Effector memory CD4-positive, alpha-beta T cell (primary cell): Measurements from ENCODE around the gene ASIC2.

ENCODE experiments used
- DNase-seq, 3 donors: peaks; one replicate each; pipeline ENCODE4 v3.0.0-alpha.2; 2020
- H3K27ac ChIP-seq: 2 replicates; pipeline ENCODE4 v1.7.0; 2013; ENCODE audit warnings: mild to moderate bottlenecking, low read length, moderate library complexity; ENCODE audit not compliant: insufficient read depth, poor library complexity, severe bottlenecking
- H3K27me3 ChIP-seq: replicated peaks from 2 replicates; pipeline ENCODE4 v1.7.0; 2013; ENCODE audit warnings: mild to moderate bottlenecking, low read length; ENCODE audit not compliant: insufficient read depth, control insufficient read depth, poor library complexity, severe bottlenecking
- H3K36me3 ChIP-seq: 2 replicates; pipeline ENCODE4 v1.7.0; 2013; ENCODE audit warnings: mild to moderate bottlenecking, low read length, moderate library complexity; ENCODE audit not compliant: control insufficient read depth, insufficient read depth
- H3K4me1 ChIP-seq: 2 replicates; pipeline ENCODE4 v1.7.0; 2013; ENCODE audit warnings: low read length, mild to moderate bottlenecking; ENCODE audit not compliant: control insufficient read depth, insufficient read depth, poor library complexity, severe bottlenecking
- H3K4me3 ChIP-seq: 2 replicates; pipeline ENCODE4 v1.7.0; 2013; ENCODE audit warnings: low read length, low read depth, mild to moderate bottlenecking; ENCODE audit not compliant: insufficient read depth, poor library complexity, severe bottlenecking
- H3K9me3 ChIP-seq: 2 replicates; pipeline ENCODE4 v1.7.0; 2013; ENCODE audit warnings: mild to moderate bottlenecking, low read length, moderate library complexity; ENCODE audit not compliant: control insufficient read depth

Gene ASIC2

GRCh38 chr17:33023790-33024189 lies 269.3 kb downstream of the ASIC2 start:
- DNase-seq, result no peak
- no peaks in the 10 kb centered on the region for H3K4me1 ChIP-seq
- H3K4me3 ChIP-seq, result no peak overlapping the region
- no peaks in the 10 kb centered on the region for H3K9me3 ChIP-seq
- H3K36me3 ChIP-seq, result no peaks in the 10 kb centered on the region
- H3K27ac ChIP-seq, result no peak overlapping the region
- no peaks in the 10 kb centered on the region for H3K27me3 ChIP-seq

- Histone ChIP-seq H3K36me3 (no peaks in the 10 kb centered on the region), H3K4me3 (no peak overlapping the region), H3K4me1 (no peaks in the 10 kb centered on the region), H3K9me3 (no peaks in the 10 kb centered on the region), H3K27ac (no peak overlapping the region), H3K27me3 (no peaks in the 10 kb centered on the region)
- no peak for DNase-seq
These were observed 271.2 kb downstream of the ASIC2 start for GRCh38 chr17:33021731-33022408.

- Histone ChIP-seq H3K4me1 (no peaks in the 10 kb centered on the region), H3K36me3 (no peaks in the 10 kb centered on the region), H3K9me3 (no peaks in the 10 kb centered on the region), H3K27me3 (no peaks in the 10 kb centered on the region), H3K4me3 (no peak overlapping the region), H3K27ac (no peak overlapping the region)
- no peak for DNase-seq
These were observed 273.8 kb downstream of the ASIC2 start for GRCh38 chr17:33019161-33019890.

GRCh38 chr17:33017366-33017765 lies 275.7 kb downstream of the ASIC2 start:
- no peaks in the 10 kb centered on the region for H3K9me3 ChIP-seq
- no peak overlapping the region for H3K27ac ChIP-seq
- DNase-seq, result no peak
- no peaks in the 10 kb centered on the region for H3K27me3 ChIP-seq
- no peak overlapping the region for H3K4me3 ChIP-seq
- H3K4me1 ChIP-seq, result no peaks in the 10 kb centered on the region
- no peaks in the 10 kb centered on the region for H3K36me3 ChIP-seq

GRCh38 chr17:33016920-33017319 lies 276.2 kb downstream of the ASIC2 start:
- Histone ChIP-seq H3K36me3 (no peaks in the 10 kb centered on the region), H3K9me3 (no peaks in the 10 kb centered on the region), H3K4me3 (no peak overlapping the region), H3K4me1 (no peaks in the 10 kb centered on the region), H3K27ac (no peak overlapping the region), H3K27me3 (no peaks in the 10 kb centered on the region)
- no peak for DNase-seq

- DNase-seq, result no peak
These were observed 277.3 kb downstream of the ASIC2 start for GRCh38 chr17:33015716-33016346.

GRCh38 chr17:33014751-33015150 lies 278.3 kb downstream of the ASIC2 start:
- Histone ChIP-seq H3K4me3 (no peak overlapping the region), H3K27ac (no peak overlapping the region), H3K4me1 (no peaks in the 10 kb centered on the region), H3K9me3 (no peaks in the 10 kb centered on the region), H3K36me3 (no peaks in the 10 kb centered on the region), H3K27me3 (no peaks in the 10 kb centered on the region)
- no peak for DNase-seq

More at GRCh38 chr17:33015716-33016346, 277.3 kb downstream of the ASIC2 start:
- Histone ChIP-seq H3K4me3 (no peak overlapping the region), H3K4me1 (no peaks in the 10 kb centered on the region), H3K36me3 (no peaks in the 10 kb centered on the region), H3K27ac (no peak overlapping the region), H3K27me3 (no peaks in the 10 kb centered on the region), H3K9me3 (no peaks in the 10 kb centered on the region)

- Histone ChIP-seq H3K4me3 (no peak overlapping the region), H3K27me3 (no peaks in the 10 kb centered on the region), H3K36me3 (no peaks in the 10 kb centered on the region), H3K4me1 (no peaks in the 10 kb centered on the region), H3K27ac (no peak overlapping the region), H3K9me3 (no peaks in the 10 kb centered on the region)
- no peak for DNase-seq
These were observed 279.3 kb downstream of the ASIC2 start for GRCh38 chr17:33013596-33014375.

- H3K27me3 ChIP-seq, result no peaks in the 10 kb centered on the region
- H3K27ac ChIP-seq, result no peak overlapping the region
These were observed 280.5 kb downstream of the ASIC2 start for GRCh38 chr17:33012522-33013033.

More at GRCh38 chr17:33012522-33013033, 280.5 kb downstream of the ASIC2 start:
- Histone ChIP-seq H3K36me3 (no peaks in the 10 kb centered on the region), H3K4me1 (no peaks in the 10 kb centered on the region), H3K4me3 (no peak overlapping the region), H3K9me3 (no peaks in the 10 kb centered on the region)
- DNase-seq, result no peak
